HepG2 (cell line): ENCODE data around the gene CCDC183. TPM values are rescaled to one million over a fixed set of nuclear protein-coding genes. Genes with fewer than 3 reads are reported as not detected.

Source experiments
- ARID2 ChIP-seq: sonication (generic); formaldehyde crosslinking; IDR thresholded peaks from 2 replicates; pipeline ENCODE4 v1.8.1; 2022; ENCODE audit warnings: mild to moderate bottlenecking, missing genetic modification reagents, borderline replicate concordance
- ATAD3A ChIP-seq: sonication (generic); formaldehyde crosslinking; IDR thresholded peaks from 2 replicates; pipeline ENCODE4 v1.4.0; 2020; ENCODE audit warnings: missing genetic modification reagents
- ATF5 ChIP-seq: sonication (generic); formaldehyde crosslinking; IDR thresholded peaks from 2 replicates; pipeline ENCODE4 v1.4.0; 2020; ENCODE audit warnings: mild to moderate bottlenecking, low read depth, missing genetic modification reagents
- FOXJ3 ChIP-seq: sonication (generic); formaldehyde crosslinking; IDR thresholded peaks from 2 replicates; pipeline ENCODE4 v1.4.0; 2020; ENCODE audit warnings: missing genetic modification reagents, mild to moderate bottlenecking, borderline replicate concordance
- HDAC6 ChIP-seq: fragments of 200-600 bp; sonication (generic); IDR thresholded peaks from 2 replicates; pipeline ENCODE4 v1.7.0; 2017; ENCODE audit warnings: mild to moderate bottlenecking, antibody characterized with exemption, low read length, low read depth
- HNRNPK ChIP-seq: fragments of 200-400 bp; formaldehyde crosslinking; IDR thresholded peaks from 2 replicates; pipeline ENCODE4 v1.6.1; 2018; ENCODE audit warnings: low read length, low read depth, moderate library complexity, mild to moderate bottlenecking; ENCODE audit not compliant: poor library complexity, severe bottlenecking
- HNRNPLL ChIP-seq: fragments of 200-400 bp; formaldehyde crosslinking; IDR thresholded peaks from 2 replicates; pipeline ENCODE4 v1.6.1; 2017; ENCODE audit warnings: mild to moderate bottlenecking, low read depth, low read length; ENCODE audit not compliant: poor library complexity, severe bottlenecking
- IRF2 ChIP-seq: IDR thresholded peaks from 2 replicates; pipeline ENCODE4 v1.6.1; 2018; ENCODE audit warnings: missing genetic modification reagents, missing compliant biosample characterization
- KMT2A ChIP-seq: sonication (generic); formaldehyde crosslinking; IDR thresholded peaks from 2 replicates; pipeline ENCODE4 v1.4.0; 2020; ENCODE audit warnings: missing genetic modification reagents
- MAFF ChIP-seq: IDR thresholded peaks from 2 replicates; pipeline ENCODE4 v1.6.1; 2011; ENCODE audit warnings: low read depth, low read length, improper control_type of control experiment
- NR2F1 ChIP-seq, 2 experiments: fragments of 450-650 bp in 1 of 2; formaldehyde crosslinking in 1 of 2; IDR thresholded peaks; 2 replicates each; pipeline versions ENCODE4 v1.5.0 to v1.6.1; 2016 to 2020; ENCODE audit warnings: mild to moderate bottlenecking in 1 of 2, missing compliant biosample characterization in 1 of 2, missing genetic modification reagents in 1 of 2, moderate library complexity in 1 of 2
- POLR2AphosphoS5 ChIP-seq: IDR thresholded peaks from 2 replicates; pipeline ENCODE4 v1.6.1; 2012; ENCODE audit warnings: low read depth, low read length
- SATB2 ChIP-seq: sonication (generic); formaldehyde crosslinking; IDR thresholded peaks from 2 replicates; pipeline ENCODE4 v1.5.0; 2020; ENCODE audit warnings: missing genetic modification reagents
- SIN3A ChIP-seq: IDR thresholded peaks from 2 replicates; pipeline ENCODE4 v1.6.1; 2011; ENCODE audit warnings: low read depth, mild to moderate bottlenecking, control low read depth, low read length, borderline replicate concordance
- TAF15 ChIP-seq: fragments of 200-400 bp; formaldehyde crosslinking; IDR thresholded peaks from one replicate; pipeline ENCODE4 v1.6.1; 2018; ENCODE audit warnings: mild to moderate bottlenecking, low read depth, low read length; ENCODE audit not compliant: poor library complexity, severe bottlenecking
- TEAD2 ChIP-seq: sonication (generic); formaldehyde crosslinking; IDR thresholded peaks from 2 replicates; pipeline ENCODE4 v1.9.0; 2021; ENCODE audit warnings: missing genetic modification reagents
- ZFP36 ChIP-seq: fragments of 150-350 bp; IDR thresholded peaks from 2 replicates; pipeline ENCODE4 v1.6.1; 2018; ENCODE audit warnings: borderline replicate concordance, low read length, low read depth; ENCODE audit not compliant: partially characterized antibody
- ZMYM3 ChIP-seq: sonication (generic); formaldehyde crosslinking; IDR thresholded peaks from 2 replicates; pipeline ENCODE4 v1.5.1; 2020; ENCODE audit warnings: mild to moderate bottlenecking, missing genetic modification reagents
- ZNF343 ChIP-seq: sonication (generic); formaldehyde crosslinking; IDR thresholded peaks from 2 replicates; pipeline ENCODE4 v1.4.0; 2020; ENCODE audit warnings: mild to moderate bottlenecking, missing genetic modification reagents
- ZNF354B ChIP-seq: sonication (generic); formaldehyde crosslinking; IDR thresholded peaks from 2 replicates; pipeline ENCODE4 v1.8.0; 2022; ENCODE audit warnings: mild to moderate bottlenecking, missing genetic modification reagents
- ZNF432 ChIP-seq: sonication (generic); formaldehyde crosslinking; IDR thresholded peaks from 2 replicates; pipeline ENCODE4 v1.5.0; 2020; ENCODE audit warnings: missing genetic modification reagents, mild to moderate bottlenecking, borderline replicate concordance
- ZSCAN20 ChIP-seq: sonication (generic); formaldehyde crosslinking; IDR thresholded peaks from 2 replicates; pipeline ENCODE4 v1.4.0; 2020; ENCODE audit warnings: missing genetic modification reagents, mild to moderate bottlenecking, borderline replicate concordance
- polyA plus RNA-seq, 8 experiments: library from polyadenylated mRNA; depleted of rRNA in 3 of 8; stranded (reverse) in 7 of 8; unstranded in 1 of 8; fragments of >200 nt; fragmentation: Illumina TruSeq in 4 of 8; extraction: Trizol in 4 of 8; gene quantifications; 2 replicates each; pipeline versions ENCODE4 v1.2.1 to v1.2.3, GENCODE V29; 2011 to 2016; ENCODE audit warnings: low read depth in 4 of 8, missing spikeins in 1 of 8, mixed read lengths in 1 of 8; ENCODE audit not compliant: insufficient read depth in 1 of 8
- total RNA-seq, 5 experiments: library from RNA; depleted of rRNA; stranded (reverse); fragments of >200 nt; fragmentation: Illumina TruSeq; extraction: Trizol; gene quantifications; 2 replicates each; pipeline ENCODE4 v1.2.3, GENCODE V29; 2016; ENCODE audit warnings: low read depth in 1 of 5
- TF ChIP-seq, protein P1 (sequence below): IDR thresholded peaks from 2 replicates; pipeline ENCODE4 v1.6.1; 2016; ENCODE audit warnings: missing biosample characterization, missing genetic modification reagents, low read depth
- TF ChIP-seq, protein P2 (sequence below): sonication (generic); formaldehyde crosslinking; IDR thresholded peaks from 2 replicates; pipeline ENCODE4 v1.5.1; 2020; ENCODE audit warnings: mild to moderate bottlenecking, moderate library complexity, missing genetic modification reagents
- TF ChIP-seq, protein P3 (sequence below): sonication (generic); formaldehyde crosslinking; IDR thresholded peaks from 2 replicates; pipeline ENCODE4 v1.8.0; 2022; ENCODE audit warnings: mild to moderate bottlenecking, missing genetic modification reagents, moderate library complexity

The CCDC183 gene
- total and polyA plus RNA-seq, 2 of the 13 experiments (the other 11 are each of a cell fraction or from before 2014, with no cell fraction given) = 5.0 to 66.4 TPM

DNA sequence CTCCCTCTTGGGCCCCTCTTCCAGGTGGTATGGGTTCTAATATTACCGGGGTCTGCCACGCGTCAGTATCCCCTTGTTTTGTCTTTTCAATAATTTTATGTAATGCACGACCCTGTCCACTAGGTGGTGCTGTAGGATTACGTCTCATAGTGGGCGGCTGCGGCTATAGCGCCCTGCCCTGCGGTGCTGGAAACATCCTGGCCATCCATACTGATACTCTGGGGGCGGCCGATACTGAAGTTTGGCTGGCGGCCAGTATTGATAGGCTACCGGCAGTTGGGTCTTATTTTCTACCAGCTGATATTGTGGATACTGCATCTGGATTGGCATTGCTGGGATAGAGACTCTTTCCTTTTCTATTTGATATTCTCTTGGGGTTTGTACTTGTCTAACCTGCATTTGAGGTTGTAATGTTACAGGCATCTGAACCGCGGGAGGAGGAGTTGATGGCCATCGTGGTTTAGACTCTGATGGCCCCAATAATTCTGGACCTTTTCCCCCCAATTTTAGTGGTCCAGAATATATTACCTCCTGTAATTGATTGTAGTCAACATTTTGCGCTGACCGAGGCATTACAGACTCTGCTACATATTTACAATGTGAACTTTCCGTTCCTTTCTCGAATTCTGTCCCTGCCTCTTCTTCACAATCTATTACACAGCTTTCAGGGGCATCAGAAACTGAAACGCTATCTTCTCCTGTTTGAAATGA, 8.3 kb upstream of the CCDC183 start (continued):
- TF ChIP-seq KMT2A (CRISPR knock-in tag) (peak; percentile 37; the same call in 1 of the 2 replicates), ARID2 (CRISPR knock-in tag) (no peak), TEAD2 (CRISPR knock-in tag) (no peak), ZSCAN20 (CRISPR knock-in tag) (no peak), HNRNPK (no peak), ZFP36 (no peak), MAFF (no peak), ZNF354B (CRISPR knock-in tag) (no peak), HDAC6 (no peak), FOXJ3 (no peak), SATB2 (CRISPR knock-in tag) (no peak), POLR2AphosphoS5 (peak; percentile 53), HNRNPLL (peak; percentile 24), ATF5 (CRISPR knock-in tag) (no peak), TAF15 (no peak), IRF2 (CRISPR knock-in tag) (0 out of 2 replicates have a peak, but pooled peaks have one; percentile 22), ZMYM3 (peak; percentile 26; the same call in 1 of the 2 replicates), ZNF432 (CRISPR knock-in tag) (no peak), NR2F1 (CRISPR knock-in tag; IDR thresholded peaks at IDR 0.05) (no peak), ATAD3A (CRISPR knock-in tag) (no peak), SIN3A (0 out of 2 replicates have a peak, but pooled peaks have one; percentile 46), ZNF343 (CRISPR knock-in tag) (no peak)
- TF ChIP-seq, protein P1, sequence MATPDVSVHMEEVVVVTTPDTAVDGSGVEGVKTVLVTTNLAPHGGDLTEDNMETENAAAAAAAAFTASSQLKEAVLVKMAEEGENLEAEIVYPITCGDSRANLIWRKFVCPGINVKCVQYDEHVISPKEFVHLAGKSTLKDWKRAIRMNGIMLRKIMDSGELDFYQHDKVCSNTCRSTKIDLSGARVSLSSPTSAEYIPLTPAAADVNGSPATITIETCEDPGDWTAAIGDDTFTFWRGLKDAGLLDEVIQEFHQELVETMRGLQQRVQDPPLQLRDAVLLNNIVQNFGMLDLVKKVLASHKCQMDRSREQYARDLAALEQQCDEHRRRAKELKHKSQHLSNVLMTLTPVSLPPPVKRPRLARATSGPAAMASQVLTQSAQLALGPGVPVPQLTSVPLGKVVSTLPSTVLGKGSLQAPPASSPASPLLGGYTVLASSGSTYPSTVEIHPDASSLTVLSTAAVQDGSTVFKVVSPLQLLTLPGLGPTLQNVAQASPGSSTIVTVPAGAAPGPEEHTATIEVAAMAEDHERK (CRISPR knock-in tag) = no peak
- TF ChIP-seq, protein P2, sequence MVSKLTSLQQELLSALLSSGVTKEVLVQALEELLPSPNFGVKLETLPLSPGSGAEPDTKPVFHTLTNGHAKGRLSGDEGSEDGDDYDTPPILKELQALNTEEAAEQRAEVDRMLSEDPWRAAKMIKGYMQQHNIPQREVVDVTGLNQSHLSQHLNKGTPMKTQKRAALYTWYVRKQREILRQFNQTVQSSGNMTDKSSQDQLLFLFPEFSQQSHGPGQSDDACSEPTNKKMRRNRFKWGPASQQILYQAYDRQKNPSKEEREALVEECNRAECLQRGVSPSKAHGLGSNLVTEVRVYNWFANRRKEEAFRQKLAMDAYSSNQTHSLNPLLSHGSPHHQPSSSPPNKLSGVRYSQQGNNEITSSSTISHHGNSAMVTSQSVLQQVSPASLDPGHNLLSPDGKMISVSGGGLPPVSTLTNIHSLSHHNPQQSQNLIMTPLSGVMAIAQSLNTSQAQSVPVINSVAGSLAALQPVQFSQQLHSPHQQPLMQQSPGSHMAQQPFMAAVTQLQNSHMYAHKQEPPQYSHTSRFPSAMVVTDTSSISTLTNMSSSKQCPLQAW (CRISPR knock-in tag) = peak; percentile 14; the same call in 1 of the 2 replicates
- TF ChIP-seq, protein P3, sequence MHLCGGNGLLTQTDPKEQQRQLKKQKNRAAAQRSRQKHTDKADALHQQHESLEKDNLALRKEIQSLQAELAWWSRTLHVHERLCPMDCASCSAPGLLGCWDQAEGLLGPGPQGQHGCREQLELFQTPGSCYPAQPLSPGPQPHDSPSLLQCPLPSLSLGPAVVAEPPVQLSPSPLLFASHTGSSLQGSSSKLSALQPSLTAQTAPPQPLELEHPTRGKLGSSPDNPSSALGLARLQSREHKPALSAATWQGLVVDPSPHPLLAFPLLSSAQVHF = no peak
